ENCODE measurements around the gene PAQR8. TPM values are rescaled to one million over a fixed set of nuclear protein-coding genes. Genes with fewer than 3 reads are reported as not detected.
"Not testable (repeated sequence)": the region's sequence is repeated elsewhere in the genome, so short reads cannot be mapped to it uniquely, and the experiment has no call there.

The PAQR8 gene
- total RNA-seq, 1 experiment from 2014 or later = 3.7 TPM

DNA sequence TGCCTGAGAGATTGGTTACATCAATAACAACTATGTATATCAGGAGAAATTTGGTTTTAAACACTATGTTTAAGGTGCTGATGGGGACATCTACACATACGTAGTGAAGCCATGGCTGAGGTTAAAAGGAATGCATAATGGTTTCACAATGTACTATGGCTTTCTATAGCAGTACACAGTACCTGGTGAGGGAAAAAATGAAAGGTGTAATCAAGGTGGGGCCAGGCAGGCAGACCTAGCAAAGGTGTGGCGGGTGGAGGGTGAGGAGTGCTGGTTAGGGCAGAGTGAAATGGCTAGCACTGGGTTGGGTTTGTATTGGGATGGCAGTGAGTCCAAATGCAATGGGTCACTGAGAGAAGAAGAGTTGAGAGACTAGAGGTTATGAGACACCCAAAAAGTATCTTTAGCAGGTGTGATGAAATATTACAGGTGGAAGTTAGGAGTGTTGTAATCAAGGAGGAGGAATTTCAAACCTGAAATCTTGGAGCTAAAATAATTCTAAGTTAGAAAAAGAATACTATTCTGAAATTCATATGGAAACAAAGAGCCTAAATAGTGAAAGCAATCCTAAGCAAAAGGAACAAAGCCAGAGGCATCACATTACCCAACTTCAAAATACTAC lies 22.3 kb downstream of the PAQR8 start:
- Histone ChIP-seq H3K27me3 (ENCODE audit: insufficient read depth, low read depth) (no peaks in the 10 kb centered on the region), H3K36me3 (ENCODE audit: low read depth) (no peaks in the 10 kb centered on the region), H3F3A (ENCODE audit: insufficient read depth, low read depth) (0 out of 2 replicates have a peak, but pooled peaks cover 6% of the 10 kb centered on the region), H2AFZ (no peak overlapping the region), H3K9me3 (ENCODE audit: insufficient read depth, low read depth) (no peaks in the 10 kb centered on the region), H4K20me1 (ENCODE audit: insufficient read depth) (no peaks in the 10 kb centered on the region), H3K9me2 (ENCODE audit: insufficient read depth) (no peaks in the 10 kb centered on the region), H3K4me2 (0 out of 2 replicates have a peak overlapping the region, but pooled peaks have one; percentile 9), H3K27ac (peak overlapping the region; percentile 14; the same call in 1 of the 2 replicates), H3K79me2 (ENCODE audit: low read depth) (no peaks in the 10 kb centered on the region), H3K4me3 (no peak overlapping the region), H3K4me1 (replicated peaks; ENCODE audit: insufficient read depth) (peaks cover 11% of the 10 kb centered on the region)
- peak in 1 of 2 experiments; percentile 50 for DNase-seq
- TF ChIP-seq, protein P1, sequence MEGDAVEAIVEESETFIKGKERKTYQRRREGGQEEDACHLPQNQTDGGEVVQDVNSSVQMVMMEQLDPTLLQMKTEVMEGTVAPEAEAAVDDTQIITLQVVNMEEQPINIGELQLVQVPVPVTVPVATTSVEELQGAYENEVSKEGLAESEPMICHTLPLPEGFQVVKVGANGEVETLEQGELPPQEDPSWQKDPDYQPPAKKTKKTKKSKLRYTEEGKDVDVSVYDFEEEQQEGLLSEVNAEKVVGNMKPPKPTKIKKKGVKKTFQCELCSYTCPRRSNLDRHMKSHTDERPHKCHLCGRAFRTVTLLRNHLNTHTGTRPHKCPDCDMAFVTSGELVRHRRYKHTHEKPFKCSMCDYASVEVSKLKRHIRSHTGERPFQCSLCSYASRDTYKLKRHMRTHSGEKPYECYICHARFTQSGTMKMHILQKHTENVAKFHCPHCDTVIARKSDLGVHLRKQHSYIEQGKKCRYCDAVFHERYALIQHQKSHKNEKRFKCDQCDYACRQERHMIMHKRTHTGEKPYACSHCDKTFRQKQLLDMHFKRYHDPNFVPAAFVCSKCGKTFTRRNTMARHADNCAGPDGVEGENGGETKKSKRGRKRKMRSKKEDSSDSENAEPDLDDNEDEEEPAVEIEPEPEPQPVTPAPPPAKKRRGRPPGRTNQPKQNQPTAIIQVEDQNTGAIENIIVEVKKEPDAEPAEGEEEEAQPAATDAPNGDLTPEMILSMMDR (conservative IDR thresholded peaks at IDR 0.05) = no peak
- TF ChIP-seq EZH2 (IDR thresholded peaks at IDR 0.05; ENCODE audit: low read depth) = no peak
- intact Hi-C loops (cut with micrococcal nuclease; ENCODE audit: unreplicated experiment) = no loop called here
- ChIA-PET CTCF (no interaction called here), POLR2A (ENCODE audit: unreplicated experiment) (no interaction called here)
- BruUV-seq (replicated peaks) = no TSS peak

DNA sequence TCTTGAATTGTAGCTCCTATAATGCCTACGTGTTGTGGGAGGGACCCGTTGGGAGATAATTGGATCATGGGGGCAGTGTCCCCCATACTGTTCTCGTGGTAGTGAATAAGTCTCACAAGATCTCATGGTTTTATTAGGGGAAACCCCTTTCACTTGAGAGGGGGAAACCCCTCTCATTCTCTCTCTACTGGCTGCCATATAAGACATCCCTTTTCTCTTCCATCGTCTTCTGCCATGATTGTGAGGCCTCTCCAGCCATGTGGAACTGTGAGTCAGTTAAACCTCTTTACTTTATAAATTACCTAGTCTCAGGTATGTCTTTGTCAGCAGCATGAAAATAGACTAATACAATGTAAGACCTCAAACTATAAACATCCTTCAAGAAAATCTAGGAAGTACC lies 23.1 kb downstream of the PAQR8 start:
- DNase-seq = no peak
- ChIA-PET POLR2A (ENCODE audit: unreplicated experiment) (no interaction called here), CTCF (no interaction called here)
- TF ChIP-seq, protein P1 (conservative IDR thresholded peaks at IDR 0.05) = no peak
- TF ChIP-seq EZH2 (IDR thresholded peaks at IDR 0.05; ENCODE audit: low read depth) = no peak
- Histone ChIP-seq H3K4me1 (replicated peaks; ENCODE audit: insufficient read depth) (peaks cover 20% of the 10 kb centered on the region), H3K4me3 (no peak overlapping the region), H3F3A (ENCODE audit: insufficient read depth, low read depth) (peaks cover 14% of the 10 kb centered on the region; the same call in 1 of the 2 replicates), H2AFZ (no peak overlapping the region), H3K9me3 (ENCODE audit: insufficient read depth, low read depth) (no peaks in the 10 kb centered on the region), H3K9me2 (ENCODE audit: insufficient read depth) (no peaks in the 10 kb centered on the region), H3K36me3 (ENCODE audit: low read depth) (no peaks in the 10 kb centered on the region), H3K27me3 (ENCODE audit: insufficient read depth, low read depth) (no peaks in the 10 kb centered on the region), H3K4me2 (no peak overlapping the region), H4K20me1 (ENCODE audit: insufficient read depth) (no peaks in the 10 kb centered on the region), H3K79me2 (ENCODE audit: low read depth) (no peaks in the 10 kb centered on the region), H3K27ac (no peak overlapping the region)
- intact Hi-C loops (cut with micrococcal nuclease; ENCODE audit: unreplicated experiment) = no loop called here
- BruUV-seq (replicated peaks) = no TSS peak

- intact Hi-C loops (cut with micrococcal nuclease; ENCODE audit: unreplicated experiment) = not testable (repeated sequence)
Measured at GRCh38 chr6:52388119-52388518, 26.2 kb downstream of the PAQR8 start.

More at GRCh38 chr6:52388119-52388518, 26.2 kb downstream of the PAQR8 start:
- H3K9me2 ChIP-seq (ENCODE audit: insufficient read depth); H3K79me2 ChIP-seq (ENCODE audit: low read depth); H3K27me3 ChIP-seq (ENCODE audit: insufficient read depth, low read depth); H4K20me1 ChIP-seq (ENCODE audit: insufficient read depth); DNase-seq; BruUV-seq (replicated peaks); H3K4me2 ChIP-seq; H2AFZ ChIP-seq; POLR2A ChIA-PET (ENCODE audit: unreplicated experiment); H3K4me3 ChIP-seq; H3K27ac ChIP-seq; H3K9me3 ChIP-seq (ENCODE audit: insufficient read depth, low read depth); H3K36me3 ChIP-seq (ENCODE audit: low read depth): not testable (repeated sequence)
- H3F3A ChIP-seq (ENCODE audit: insufficient read depth, low read depth) = peaks cover 17% of the 10 kb centered on the region; the same call in 1 of the 2 replicates
- CTCF ChIA-PET = interaction anchor here (0.6 kb wide), 1 partner anchor 129 kb away, joined by 9 read pairs; no protein-coding TSS in a partner anchor
- H3K4me1 ChIP-seq (replicated peaks; ENCODE audit: insufficient read depth) = peaks cover 40% of the 10 kb centered on the region

All from PC-9 (cell line).